ENCODE data around the gene CCDC192. TPM values are rescaled to one million over a fixed set of nuclear protein-coding genes. Genes with fewer than 3 reads are reported as not detected.
"Not testable (repeated sequence)": the region's sequence is repeated elsewhere in the genome, so short reads cannot be mapped to it uniquely, and the experiment has no call there.

Gene CCDC192
- total and polyA plus RNA-seq, 4 donors, result not detected

DNA sequence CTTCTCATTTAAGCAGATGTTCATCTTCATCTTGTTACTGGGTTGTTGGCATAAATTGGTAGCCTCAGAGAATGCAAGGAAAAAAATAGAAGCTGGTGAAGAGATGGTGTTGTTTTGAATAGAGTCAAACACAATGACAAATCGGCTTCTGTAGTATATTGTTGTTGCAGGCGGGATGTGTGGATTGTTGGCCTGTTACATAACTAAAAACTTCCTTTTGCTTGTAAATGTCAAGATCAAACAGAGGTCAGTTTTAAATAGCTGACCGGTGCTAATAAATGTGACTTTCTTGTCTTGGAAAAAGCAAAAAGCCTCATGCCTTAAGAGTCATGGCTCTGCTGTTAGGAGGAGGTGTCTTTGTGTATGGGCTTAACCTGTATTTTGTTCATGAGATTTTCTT lies 59.2 kb downstream of the CCDC192 start:
- Histone ChIP-seq H3K36me3 (ENCODE audit: control insufficient read depth in 1 of 2, insufficient read depth in 2 of 2, low read length in 1 of 2) (no peaks in the 10 kb centered on the region), H3K9me3 (ENCODE audit: control insufficient read depth, low read length) (no peaks in the 10 kb centered on the region), H3K27me3 (ENCODE audit: control insufficient read depth in 1 of 2, insufficient read depth in 2 of 2, low read length in 1 of 2) (no peaks in the 10 kb centered on the region), H3K4me3 (ENCODE audit: low read length in 2 of 2) (no peak overlapping the region), H3K27ac (ENCODE audit: low read depth in 1 of 2, low read length in 2 of 2) (no peak overlapping the region), H3K4me1 (ENCODE audit: control insufficient read depth in 1 of 2, insufficient read depth in 2 of 2, low read length in 2 of 2) (no peaks in the 10 kb centered on the region)
- whole genome bisulfite sequencing, 2 donors, result 52 to 55% methylated on average over 3 of the region's 3 CpGs
- DNase-seq (no peak), ATAC-seq (ENCODE audit: low FRiP score) (no peak)
- intact Hi-C loops (cut with DNase I), result no loop called here

- Histone ChIP-seq H3K4me3 (ENCODE audit: low read length in 2 of 2) (no peak overlapping the region), H3K27me3 (ENCODE audit: control insufficient read depth in 1 of 2, insufficient read depth in 2 of 2, low read length in 1 of 2) (no peaks in the 10 kb centered on the region), H3K27ac (ENCODE audit: low read depth in 1 of 2, low read length in 2 of 2) (no peak overlapping the region), H3K36me3 (ENCODE audit: control insufficient read depth in 1 of 2, insufficient read depth in 2 of 2, low read length in 1 of 2) (no peaks in the 10 kb centered on the region), H3K9me3 (ENCODE audit: control insufficient read depth, low read length) (no peaks in the 10 kb centered on the region), H3K4me1 (ENCODE audit: control insufficient read depth in 1 of 2, insufficient read depth in 2 of 2, low read length in 2 of 2) (no peaks in the 10 kb centered on the region)
- intact Hi-C loops (cut with DNase I), result no loop called here
- no peak for DNase-seq
- ATAC-seq (ENCODE audit: low FRiP score), result no peak
- WGBS, 2 donors, result 77 to 79% methylated on average over 2 of the region's 2 CpGs
Observed at GRCh38 chr5:127766676-127767335, 63.6 kb downstream of the CCDC192 start.

- Histone ChIP-seq H3K4me1 (ENCODE audit: control insufficient read depth in 1 of 2, insufficient read depth in 2 of 2, low read length in 2 of 2) (no peaks in the 10 kb centered on the region), H3K4me3 (ENCODE audit: low read length in 2 of 2) (no peak overlapping the region), H3K36me3 (ENCODE audit: control insufficient read depth in 1 of 2, insufficient read depth in 2 of 2, low read length in 1 of 2) (no peaks in the 10 kb centered on the region), H3K27ac (ENCODE audit: low read depth in 1 of 2, low read length in 2 of 2) (no peak overlapping the region), H3K9me3 (ENCODE audit: control insufficient read depth, low read length) (no peaks in the 10 kb centered on the region), H3K27me3 (ENCODE audit: control insufficient read depth in 1 of 2, insufficient read depth in 2 of 2, low read length in 1 of 2) (no peaks in the 10 kb centered on the region)
- intact Hi-C loops (cut with DNase I), result no loop called here
- ATAC-seq (ENCODE audit: low FRiP score), result no peak
- DNase-seq, result no peak
Observed at GRCh38 chr5:127769386-127769785, 66.2 kb downstream of the CCDC192 start.

GRCh38 chr5:127770272-127770671 lies 67.1 kb downstream of the CCDC192 start:
- no peaks in the 10 kb centered on the region for H3K9me3 ChIP-seq (ENCODE audit: control insufficient read depth, low read length)
- H3K27ac ChIP-seq (ENCODE audit: low read depth in 1 of 2, low read length in 2 of 2), result no peak overlapping the region
- intact Hi-C loops (cut with DNase I), result no loop called here
- DNase-seq, result no peak
- no peak for ATAC-seq (ENCODE audit: low FRiP score)
- H3K27me3 ChIP-seq (ENCODE audit: control insufficient read depth in 1 of 2, insufficient read depth in 2 of 2, low read length in 1 of 2), result no peaks in the 10 kb centered on the region
- H3K4me1 ChIP-seq (ENCODE audit: control insufficient read depth in 1 of 2, insufficient read depth in 2 of 2, low read length in 2 of 2), result no peaks in the 10 kb centered on the region
- no peak overlapping the region for H3K4me3 ChIP-seq (ENCODE audit: low read length in 2 of 2)
- no peaks in the 10 kb centered on the region for H3K36me3 ChIP-seq (ENCODE audit: control insufficient read depth in 1 of 2, insufficient read depth in 2 of 2, low read length in 1 of 2)

- no peak for ATAC-seq (ENCODE audit: low FRiP score)
- 55 to 59% methylated on average over 1 of the region's 1 CpG for WGBS, 2 donors
- Histone ChIP-seq H3K9me3 (ENCODE audit: control insufficient read depth, low read length) (no peaks in the 10 kb centered on the region), H3K27ac (ENCODE audit: low read depth in 1 of 2, low read length in 2 of 2) (no peak overlapping the region), H3K4me1 (ENCODE audit: control insufficient read depth in 1 of 2, insufficient read depth in 2 of 2, low read length in 2 of 2) (no peaks in the 10 kb centered on the region), H3K36me3 (ENCODE audit: control insufficient read depth in 1 of 2, insufficient read depth in 2 of 2, low read length in 1 of 2) (no peaks in the 10 kb centered on the region), H3K4me3 (ENCODE audit: low read length in 2 of 2) (no peak overlapping the region), H3K27me3 (ENCODE audit: control insufficient read depth in 1 of 2, insufficient read depth in 2 of 2, low read length in 1 of 2) (no peaks in the 10 kb centered on the region)
- no peak for DNase-seq
- intact Hi-C loops (cut with DNase I), result no loop called here
Observed at GRCh38 chr5:127772531-127772930, 69.3 kb downstream of the CCDC192 start.

DNA sequence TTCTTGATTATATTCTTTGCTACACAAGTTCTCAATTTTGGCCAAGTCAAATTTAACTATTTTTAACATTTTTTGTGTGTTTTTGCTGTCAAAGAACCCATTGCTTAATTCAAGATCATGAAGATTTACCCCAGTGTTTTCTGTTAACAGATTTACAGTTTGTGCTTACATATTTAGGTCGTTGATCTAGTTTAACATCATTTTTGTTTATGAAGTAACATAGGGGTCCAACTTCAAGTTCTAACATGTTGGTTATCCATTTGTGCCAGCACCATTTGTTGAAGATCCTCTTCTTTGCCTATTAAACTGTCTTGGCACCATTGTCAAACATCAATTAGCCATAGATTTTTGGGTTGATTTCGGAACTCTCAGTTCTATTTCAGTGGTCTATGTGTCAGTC lies 71.0 kb downstream of the CCDC192 start:
- no peak overlapping the region for H3K4me3 ChIP-seq (ENCODE audit: low read length in 2 of 2)
- H3K36me3 ChIP-seq (ENCODE audit: control insufficient read depth in 1 of 2, insufficient read depth in 2 of 2, low read length in 1 of 2), result no peaks in the 10 kb centered on the region
- no peaks in the 10 kb centered on the region for H3K27me3 ChIP-seq (ENCODE audit: control insufficient read depth in 1 of 2, insufficient read depth in 2 of 2, low read length in 1 of 2)
- no peaks in the 10 kb centered on the region for H3K9me3 ChIP-seq (ENCODE audit: control insufficient read depth, low read length)
- intact Hi-C loops (cut with DNase I), result no loop called here
- no peak overlapping the region for H3K27ac ChIP-seq (ENCODE audit: low read depth in 1 of 2, low read length in 2 of 2)
- H3K4me1 ChIP-seq (ENCODE audit: control insufficient read depth in 1 of 2, insufficient read depth in 2 of 2, low read length in 2 of 2), result no peaks in the 10 kb centered on the region
- WGBS, 2 donors, result 90 to 91% methylated on average over 2 of the region's 2 CpGs
- ATAC-seq (ENCODE audit: low FRiP score) (no peak), DNase-seq (no peak)

GRCh38 chr5:127776477-127776876 lies 73.3 kb downstream of the CCDC192 start:
- DNase-seq, result no peak
- no peak overlapping the region for H3K4me3 ChIP-seq (ENCODE audit: low read length in 2 of 2)
- H3K9me3 ChIP-seq (ENCODE audit: control insufficient read depth, low read length), result no peaks in the 10 kb centered on the region
- intact Hi-C loops (cut with DNase I), result no loop called here
- no peaks in the 10 kb centered on the region for H3K36me3 ChIP-seq (ENCODE audit: control insufficient read depth in 1 of 2, insufficient read depth in 2 of 2, low read length in 1 of 2)
- no peaks in the 10 kb centered on the region for H3K4me1 ChIP-seq (ENCODE audit: control insufficient read depth in 1 of 2, insufficient read depth in 2 of 2, low read length in 2 of 2)
- H3K27me3 ChIP-seq (ENCODE audit: control insufficient read depth in 1 of 2, insufficient read depth in 2 of 2, low read length in 1 of 2), result no peaks in the 10 kb centered on the region
- no peak for ATAC-seq (ENCODE audit: low FRiP score)
- no peak overlapping the region for H3K27ac ChIP-seq (ENCODE audit: low read depth in 1 of 2, low read length in 2 of 2)
- 98 to 99% methylated on average over 4 of the region's 4 CpGs for WGBS, 2 donors

DNA sequence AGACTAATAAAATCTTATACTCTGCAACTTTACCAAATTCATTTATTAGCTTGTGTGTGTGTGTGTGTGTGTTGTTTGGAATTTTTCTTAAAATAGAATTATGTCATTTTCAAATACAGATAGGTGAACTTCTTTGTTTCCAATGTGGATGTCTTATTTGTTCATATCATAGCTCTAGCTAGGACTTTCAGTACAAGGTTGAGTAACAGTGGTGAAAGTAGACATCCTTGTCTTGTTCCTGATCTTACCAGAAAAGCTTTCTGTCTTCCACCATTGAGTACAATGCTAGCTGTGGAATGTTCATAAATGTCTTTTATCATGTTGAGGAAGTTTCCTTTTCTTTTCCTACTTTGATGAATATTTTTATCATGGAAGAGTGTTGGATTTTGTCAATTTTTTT lies 74.8 kb downstream of the CCDC192 start:
- DNase-seq (no peak), ATAC-seq (ENCODE audit: low FRiP score) (no peak)
- H3K27me3 ChIP-seq (ENCODE audit: control insufficient read depth in 1 of 2, insufficient read depth in 2 of 2, low read length in 1 of 2), result no peaks in the 10 kb centered on the region
- H3K36me3 ChIP-seq (ENCODE audit: control insufficient read depth in 1 of 2, insufficient read depth in 2 of 2, low read length in 1 of 2), result no peaks in the 10 kb centered on the region
- intact Hi-C loops (cut with DNase I), result no loop called here
- H3K4me3 ChIP-seq (ENCODE audit: low read length in 2 of 2), result no peak overlapping the region
- no peak overlapping the region for H3K27ac ChIP-seq (ENCODE audit: low read depth in 1 of 2, low read length in 2 of 2)
- H3K9me3 ChIP-seq (ENCODE audit: control insufficient read depth, low read length), result no peaks in the 10 kb centered on the region
- H3K4me1 ChIP-seq (ENCODE audit: control insufficient read depth in 1 of 2, insufficient read depth in 2 of 2, low read length in 2 of 2), result no peaks in the 10 kb centered on the region

- H3K4me3 ChIP-seq (ENCODE audit: low read length in 2 of 2); H3K4me1 ChIP-seq (ENCODE audit: control insufficient read depth in 1 of 2, insufficient read depth in 2 of 2, low read length in 2 of 2); H3K9me3 ChIP-seq (ENCODE audit: control insufficient read depth, low read length); H3K36me3 ChIP-seq (ENCODE audit: control insufficient read depth in 1 of 2, insufficient read depth in 2 of 2, low read length in 1 of 2); ATAC-seq (ENCODE audit: low FRiP score); DNase-seq; intact Hi-C loops (cut with DNase I); H3K27me3 ChIP-seq (ENCODE audit: control insufficient read depth in 1 of 2, insufficient read depth in 2 of 2, low read length in 1 of 2); H3K27ac ChIP-seq (ENCODE audit: low read depth in 1 of 2, low read length in 2 of 2): not testable (repeated sequence)
- 95% methylated on average over 2 of the region's 2 CpGs for WGBS, 2 donors
Observed at GRCh38 chr5:127782450-127782849, 79.3 kb downstream of the CCDC192 start.
